BE2C (cell line): Measurements from ENCODE around the gene TBC1D22A.
A peak's percentile ranks its signal among the peaks of the same experiment; 100 is the strongest.

Experiments
- DNase-seq: peaks from one replicate; pipeline ENCODE4 v3.0.0-alpha.2; 2020
- H3K27me3 ChIP-seq: fragments of 250-450 bp; sonication (Bioruptor Pico); 2 replicates; pipeline ENCODE4 v1.5.1; 2020; ENCODE audit warnings: mild to moderate bottlenecking
- H3K36me3 ChIP-seq: fragments of 250-450 bp; sonication (Bioruptor Pico); 2 replicates; pipeline ENCODE4 v1.5.1; 2020; ENCODE audit warnings: mild to moderate bottlenecking
- H3K4me1 ChIP-seq: fragments of 250-450 bp; sonication (Bioruptor Pico); 2 replicates; pipeline ENCODE4 v1.5.1; 2020
- H3K4me3 ChIP-seq: 2 replicates; pipeline ENCODE4 v1.5.1; 2011; ENCODE audit warnings: low read depth, low read length
- H3K9me3 ChIP-seq: fragments of 250-450 bp; sonication (Bioruptor Pico); 2 replicates; pipeline ENCODE4 v1.5.1; 2020
- CTCF ChIP-seq: IDR thresholded peaks from 2 replicates; pipeline ENCODE4 v1.5.1; 2012; ENCODE audit warnings: mild to moderate bottlenecking, low read depth, low read length

Gene TBC1D22A

GRCh38 chr22:47209040-47209514, 446.6 kb downstream of the TBC1D22A start:
- TF ChIP-seq CTCF: no peak
- no peaks in the 10 kb centered on the region; the same call in none of the 2 replicates for H3K9me3 ChIP-seq
- no peaks in the 10 kb centered on the region for H3K36me3 ChIP-seq
- no peaks in the 10 kb centered on the region for H3K27me3 ChIP-seq
- no peak for DNase-seq
- no peaks in the 10 kb centered on the region for H3K4me1 ChIP-seq
- no peak overlapping the region for H3K4me3 ChIP-seq

- H3K9me3 ChIP-seq: no peaks in the 10 kb centered on the region; the same call in none of the 2 replicates
- H3K27me3 ChIP-seq: no peaks in the 10 kb centered on the region
- DNase-seq: no peak
- no peak for TF ChIP-seq CTCF
- no peak overlapping the region for H3K4me3 ChIP-seq
- H3K36me3 ChIP-seq: no peaks in the 10 kb centered on the region
- no peaks in the 10 kb centered on the region for H3K4me1 ChIP-seq
These were observed 447.1 kb downstream of the TBC1D22A start for GRCh38 chr22:47209547-47210023.

- no peaks in the 10 kb centered on the region for H3K4me1 ChIP-seq
- no peak for DNase-seq
- H3K9me3 ChIP-seq: no peaks in the 10 kb centered on the region; the same call in none of the 2 replicates
- H3K27me3 ChIP-seq: no peaks in the 10 kb centered on the region
- TF ChIP-seq CTCF: no peak
- no peak overlapping the region for H3K4me3 ChIP-seq
- no peaks in the 10 kb centered on the region for H3K36me3 ChIP-seq
These were observed 447.7 kb downstream of the TBC1D22A start for GRCh38 chr22:47210112-47210657.

- no peak for TF ChIP-seq CTCF
- Histone ChIP-seq H3K36me3 (no peaks in the 10 kb centered on the region), H3K27me3 (no peaks in the 10 kb centered on the region), H3K4me1 (no peaks in the 10 kb centered on the region), H3K4me3 (no peak overlapping the region), H3K9me3 (no peaks in the 10 kb centered on the region; the same call in none of the 2 replicates)
- no peak for DNase-seq
These were observed 448.2 kb downstream of the TBC1D22A start for GRCh38 chr22:47210686-47211085.

GRCh38 chr22:47213571-47214230, 451.3 kb downstream of the TBC1D22A start:
- DNase-seq: peak; percentile 56
- H3K36me3 ChIP-seq: no peaks in the 10 kb centered on the region
- H3K4me3 ChIP-seq: no peak overlapping the region
- H3K9me3 ChIP-seq: no peaks in the 10 kb centered on the region; the same call in 1 of the 2 replicates
- peak; percentile 89 for TF ChIP-seq CTCF
- no peaks in the 10 kb centered on the region for H3K4me1 ChIP-seq
- H3K27me3 ChIP-seq: no peaks in the 10 kb centered on the region

GRCh38 chr22:47215851-47216250, 453.4 kb downstream of the TBC1D22A start:
- no peaks in the 10 kb centered on the region for H3K9me3 ChIP-seq
- DNase-seq: no peak
- no peaks in the 10 kb centered on the region for H3K4me1 ChIP-seq
- no peaks in the 10 kb centered on the region for H3K36me3 ChIP-seq
- no peak overlapping the region for H3K4me3 ChIP-seq
- no peak for TF ChIP-seq CTCF
- no peaks in the 10 kb centered on the region for H3K27me3 ChIP-seq
